Rectal smooth muscle tissue (tissue), 1 donor: Measurements from ENCODE around the gene KIF13A.
"Not testable (repeated sequence)": the region's sequence is repeated elsewhere in the genome, so short reads cannot be mapped to it uniquely, and the experiment has no call there.

ENCODE experiments used
- H3K27ac ChIP-seq: one replicate; pipeline ENCODE4 v1.7.0; 2013; ENCODE audit warnings: low read depth, low read length, inconsistent platforms
- H3K27me3 ChIP-seq: one replicate; pipeline ENCODE4 v1.7.0; 2013; ENCODE audit warnings: low read length; ENCODE audit not compliant: control insufficient read depth, insufficient read depth
- H3K36me3 ChIP-seq: one replicate; pipeline ENCODE4 v1.7.0; 2013; ENCODE audit warnings: low read length; ENCODE audit not compliant: control insufficient read depth, insufficient read depth
- H3K4me1 ChIP-seq: one replicate; pipeline ENCODE4 v1.7.0; 2013; ENCODE audit warnings: low read length; ENCODE audit not compliant: control insufficient read depth, insufficient read depth
- H3K4me3 ChIP-seq: one replicate; pipeline ENCODE4 v1.7.0; 2013; ENCODE audit warnings: low read length
- H3K9ac ChIP-seq: one replicate; pipeline ENCODE4 v1.7.0; 2013; ENCODE audit warnings: low read length

The KIF13A gene

DNA sequence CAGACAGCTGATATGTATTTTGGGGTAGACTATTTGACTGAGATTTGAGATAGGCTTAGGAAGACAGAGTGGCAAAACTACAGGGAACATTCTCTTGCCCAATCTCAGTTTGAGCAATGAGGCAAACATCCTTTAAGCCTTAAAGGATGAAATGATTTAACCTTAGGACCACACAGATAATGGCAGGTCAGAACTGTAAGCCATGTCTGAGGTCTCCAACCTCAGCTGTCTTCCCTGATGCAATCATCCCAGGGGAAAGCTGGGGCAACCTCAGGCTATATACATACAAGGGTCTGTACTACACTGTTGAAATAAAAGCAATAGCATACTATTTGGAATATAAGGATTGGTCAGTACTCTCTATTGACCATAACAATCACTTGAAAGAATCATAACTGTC is 196.9 kb downstream of the KIF13A start:
- peaks cover 19% of the 10 kb centered on the region for H3K36me3 ChIP-seq
- no peaks in the 10 kb centered on the region for H3K27me3 ChIP-seq
- no peaks in the 10 kb centered on the region for H3K4me1 ChIP-seq
- H3K9ac ChIP-seq, result no peak overlapping the region
- no peak overlapping the region for H3K27ac ChIP-seq
- H3K4me3 ChIP-seq, result no peak overlapping the region

DNA sequence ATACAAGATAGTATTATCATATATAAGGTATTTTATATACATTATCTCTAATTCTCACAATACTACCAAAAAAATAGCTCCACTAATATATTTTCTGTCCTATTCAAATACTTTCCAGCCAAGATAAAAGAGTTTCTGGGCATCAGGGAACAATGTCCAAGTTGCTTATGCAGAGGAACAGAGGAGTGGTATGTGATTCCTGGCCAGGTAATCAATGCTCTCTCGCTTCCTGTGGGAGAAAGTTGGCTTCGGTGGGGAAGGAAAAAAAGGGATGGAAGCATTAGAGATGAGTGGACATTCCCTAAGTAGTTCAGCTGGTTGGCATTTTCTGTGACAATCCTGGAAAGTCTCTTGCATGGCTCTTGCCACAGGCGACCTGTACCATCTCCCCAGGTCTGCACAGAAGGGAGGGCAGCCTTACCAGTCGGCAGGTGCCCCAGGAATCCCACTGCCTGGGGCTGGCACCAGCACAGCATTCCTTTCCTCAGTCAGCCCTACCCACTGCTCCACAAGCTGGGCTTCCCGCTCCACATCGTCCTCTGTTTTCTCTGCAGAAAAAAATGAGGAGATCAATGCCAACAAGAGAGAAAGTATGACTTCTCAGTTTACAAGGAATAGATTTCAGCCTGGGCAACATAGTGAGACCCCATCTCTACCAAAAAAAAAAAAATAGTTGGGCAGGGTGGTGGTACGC is 202.2 kb downstream of the KIF13A start:
- H3K4me3 ChIP-seq, result no peak overlapping the region
- no peak overlapping the region for H3K27ac ChIP-seq
- no peaks in the 10 kb centered on the region for H3K4me1 ChIP-seq
- H3K9ac ChIP-seq, result no peak overlapping the region
- H3K36me3 ChIP-seq, result peaks cover 26% of the 10 kb centered on the region
- no peaks in the 10 kb centered on the region for H3K27me3 ChIP-seq

DNA sequence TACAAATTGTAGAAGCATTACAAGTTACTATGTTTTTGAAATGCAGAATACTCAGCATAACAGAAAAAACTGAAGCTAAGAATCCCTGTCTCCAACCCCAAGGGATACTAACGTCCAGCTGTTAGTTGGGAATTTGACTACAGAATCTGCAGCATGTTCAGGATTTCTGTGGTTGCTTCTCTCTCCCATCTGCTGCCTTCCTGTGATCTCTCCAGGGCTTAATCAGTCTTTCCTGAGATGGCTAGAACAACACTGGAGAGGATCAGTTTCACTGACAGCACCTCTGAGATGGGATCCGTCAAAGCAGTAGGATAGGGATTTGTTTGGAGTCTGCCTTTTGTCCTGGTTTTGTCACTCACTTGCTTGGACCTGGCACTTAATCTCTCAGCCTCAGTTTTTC is 207.4 kb downstream of the KIF13A start:
- H3K36me3 ChIP-seq, result peaks cover 22% of the 10 kb centered on the region
- no peak overlapping the region for H3K27ac ChIP-seq
- H3K27me3 ChIP-seq, result no peaks in the 10 kb centered on the region
- H3K9ac ChIP-seq, result no peak overlapping the region
- no peak overlapping the region for H3K4me3 ChIP-seq
- H3K4me1 ChIP-seq, result no peaks in the 10 kb centered on the region

DNA sequence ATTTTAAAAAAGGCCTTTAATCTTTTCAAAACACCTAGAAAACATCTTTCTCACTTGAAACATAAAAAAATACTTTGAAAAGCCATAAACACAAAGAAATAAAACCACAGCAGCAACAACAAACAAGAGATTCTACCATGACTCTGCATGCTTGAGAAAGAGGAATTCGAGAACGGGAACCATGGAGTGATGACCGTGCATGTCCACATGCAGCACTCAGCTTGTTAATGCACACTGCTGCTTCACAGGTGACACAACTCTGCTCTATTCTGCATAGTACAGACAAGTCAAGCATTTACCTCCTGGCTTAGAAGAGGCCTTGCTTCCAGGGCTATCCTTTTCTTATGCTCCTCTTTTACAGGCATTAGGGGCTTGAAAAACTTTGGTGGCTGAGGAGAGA is 215.8 kb downstream of the KIF13A start:
- H3K27me3 ChIP-seq, result no peaks in the 10 kb centered on the region
- peaks cover 18% of the 10 kb centered on the region for H3K36me3 ChIP-seq
- H3K4me3 ChIP-seq, result no peak overlapping the region
- H3K9ac ChIP-seq, result no peak overlapping the region
- H3K4me1 ChIP-seq, result no peaks in the 10 kb centered on the region
- H3K27ac ChIP-seq, result no peak overlapping the region

DNA sequence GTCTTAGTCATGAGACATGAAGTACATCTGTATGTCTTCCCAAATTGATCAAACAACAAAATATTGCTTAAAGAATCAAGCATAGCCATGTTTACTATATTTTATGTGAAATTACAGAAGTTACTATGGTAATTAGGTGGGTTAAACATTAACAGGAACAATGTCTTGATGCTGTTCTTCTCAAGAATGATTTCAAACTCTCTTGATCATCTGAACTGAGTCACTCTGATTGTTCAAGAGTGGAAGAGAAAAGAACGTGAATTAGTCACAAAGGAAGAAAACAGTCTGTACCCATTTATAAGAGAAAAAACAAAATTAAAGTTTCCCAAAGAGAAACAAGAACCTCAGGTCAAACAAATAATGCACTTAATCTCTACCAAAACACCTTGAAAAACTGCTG is 218.6 kb downstream of the KIF13A start:
- no peak overlapping the region for H3K27ac ChIP-seq
- no peak overlapping the region for H3K9ac ChIP-seq
- no peaks in the 10 kb centered on the region for H3K27me3 ChIP-seq
- H3K4me1 ChIP-seq, result no peaks in the 10 kb centered on the region
- H3K36me3 ChIP-seq, result peaks cover 22% of the 10 kb centered on the region
- H3K4me3 ChIP-seq, result no peak overlapping the region

DNA sequence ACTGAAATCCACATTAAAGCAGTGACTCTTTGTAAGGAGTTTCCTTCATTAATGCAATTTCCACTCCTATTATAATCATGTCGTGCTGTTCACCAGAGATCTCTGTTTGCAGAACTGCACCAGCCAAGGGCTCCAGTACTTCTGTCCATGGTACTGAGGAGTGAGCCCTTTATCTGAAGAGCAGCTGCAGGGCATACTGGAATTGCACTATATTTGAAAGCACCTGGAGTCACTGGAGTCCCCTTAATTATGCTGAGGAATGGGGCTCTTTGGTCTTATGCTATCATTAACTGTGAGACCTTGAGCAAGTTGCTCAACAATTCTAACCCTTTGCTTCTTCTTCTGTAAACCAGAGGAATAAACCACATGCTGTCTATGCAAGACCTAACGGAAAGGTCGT is 219.0 kb downstream of the KIF13A start:
- Histone ChIP-seq H3K4me1 (no peaks in the 10 kb centered on the region), H3K9ac (no peak overlapping the region), H3K27ac (no peak overlapping the region), H3K27me3 (no peaks in the 10 kb centered on the region), H3K4me3 (no peak overlapping the region), H3K36me3 (peaks cover 24% of the 10 kb centered on the region)

DNA sequence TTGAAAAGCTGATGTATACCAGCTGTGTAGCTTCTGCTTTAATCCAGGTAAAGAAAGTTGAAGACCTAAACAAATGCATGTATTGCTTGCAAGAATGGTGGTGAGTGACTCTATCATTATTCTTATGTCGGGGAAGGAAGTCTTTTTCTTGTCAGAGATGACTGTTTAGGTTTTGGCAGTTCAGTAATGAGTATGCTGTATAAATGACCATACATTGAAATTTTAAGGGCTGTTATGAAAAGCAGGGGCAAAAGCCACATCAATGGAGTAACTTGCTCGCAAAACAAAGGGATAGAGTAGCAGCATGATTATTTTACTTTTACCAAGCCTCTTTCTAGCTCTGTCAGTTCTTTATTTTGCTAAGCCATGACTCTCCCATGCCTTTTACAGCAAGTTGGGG is 224.8 kb downstream of the KIF13A start:
- Histone ChIP-seq H3K27me3 (no peaks in the 10 kb centered on the region), H3K9ac (no peak overlapping the region), H3K36me3 (peaks cover 10% of the 10 kb centered on the region), H3K4me1 (no peaks in the 10 kb centered on the region), H3K27ac (no peak overlapping the region), H3K4me3 (no peak overlapping the region)

DNA sequence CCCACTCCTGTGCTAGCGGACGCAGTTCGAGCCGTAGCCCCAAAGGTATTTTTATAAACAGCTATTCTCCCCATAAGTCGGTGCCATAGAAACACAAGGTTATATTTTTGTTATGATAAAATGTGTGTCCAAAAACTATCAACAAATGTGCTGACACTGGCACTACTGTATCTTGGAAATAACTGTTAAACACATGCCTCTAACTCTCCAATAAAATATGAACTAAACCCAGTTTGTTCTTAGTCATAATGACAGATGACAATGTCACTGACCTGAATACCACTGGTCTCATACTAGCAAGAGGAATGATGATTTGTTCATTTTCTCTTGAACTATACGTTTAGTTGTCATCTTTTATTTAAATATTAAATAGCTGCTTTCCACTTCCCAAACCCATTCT is 229.3 kb downstream of the KIF13A start:
- Histone ChIP-seq H3K9ac (no peak overlapping the region), H3K27me3 (no peaks in the 10 kb centered on the region), H3K36me3 (peaks cover 3% of the 10 kb centered on the region), H3K4me1 (no peaks in the 10 kb centered on the region), H3K4me3 (no peak overlapping the region), H3K27ac (no peak overlapping the region)

- no peak overlapping the region for H3K9ac ChIP-seq
- H3K4me3 ChIP-seq, result no peak overlapping the region
- H3K27me3 ChIP-seq, result no peaks in the 10 kb centered on the region
- H3K4me1 ChIP-seq, result no peaks in the 10 kb centered on the region
- no peaks in the 10 kb centered on the region for H3K36me3 ChIP-seq
- H3K27ac ChIP-seq, result no peak overlapping the region
Measured at GRCh38 chr6:17754254-17754653, 233.2 kb downstream of the KIF13A start.

DNA sequence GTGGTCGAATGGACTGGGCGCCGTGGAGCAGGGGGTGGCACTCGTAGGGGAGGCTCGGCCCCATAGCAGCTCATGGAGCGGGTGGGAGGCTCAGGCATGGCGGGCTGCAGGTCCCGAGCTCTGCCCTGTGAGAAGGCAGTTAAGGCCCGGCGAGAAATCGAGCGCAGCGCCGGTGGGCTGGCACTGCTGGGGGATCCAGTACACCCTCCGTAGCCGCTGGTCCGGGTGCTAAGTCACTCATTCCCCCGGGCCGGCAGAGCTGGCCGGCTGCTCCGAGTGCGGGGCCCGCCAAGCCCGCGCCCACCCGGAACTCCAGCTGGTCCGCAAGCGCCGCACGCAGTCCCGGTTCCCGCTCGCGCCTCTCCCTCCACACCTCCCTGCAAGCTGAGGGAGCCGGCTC is 242.1 kb downstream of the KIF13A start:
- H3K9ac ChIP-seq, H3K27me3 ChIP-seq, H3K4me1 ChIP-seq, H3K36me3 ChIP-seq, H3K27ac ChIP-seq, H3K4me3 ChIP-seq: not testable (repeated sequence)

- H3K4me3 ChIP-seq, H3K4me1 ChIP-seq, H3K9ac ChIP-seq, H3K27me3 ChIP-seq, H3K36me3 ChIP-seq, H3K27ac ChIP-seq: not testable (repeated sequence)
Measured at GRCh38 chr6:17744757-17745308, 242.6 kb downstream of the KIF13A start.

GRCh38 chr6:17744019-17744756 is 243.2 kb downstream of the KIF13A start:
- no peak overlapping the region for H3K27ac ChIP-seq
- no peak overlapping the region for H3K9ac ChIP-seq
- no peaks in the 10 kb centered on the region for H3K36me3 ChIP-seq
- no peaks in the 10 kb centered on the region for H3K4me1 ChIP-seq
- no peaks in the 10 kb centered on the region for H3K27me3 ChIP-seq
- H3K4me3 ChIP-seq, result no peak overlapping the region

- Histone ChIP-seq H3K4me3 (no peak overlapping the region), H3K9ac (no peak overlapping the region), H3K27ac (no peak overlapping the region), H3K36me3 (no peaks in the 10 kb centered on the region), H3K4me1 (no peaks in the 10 kb centered on the region), H3K27me3 (no peaks in the 10 kb centered on the region)
Measured at GRCh38 chr6:17741507-17741906, 245.9 kb downstream of the KIF13A start.
